HEK293T (cell line): Measurements from ENCODE around the gene RTN3.

Experiments used
- CTCF ChIA-PET: fragments of 350-600 bp; formaldehyde crosslinking; extraction: SDS; loops from one replicate; lab custom pipeline; 2021; ENCODE audit warnings: antibody characterized with exemption, inconsistent platforms; lab: Yijun Ruan, JAX
- POLR2A ChIA-PET: fragments of 350-600 bp; formaldehyde crosslinking; extraction: SDS; loops from one replicate; lab custom pipeline; 2020; ENCODE audit warnings: antibody characterized with exemption, inconsistent platforms; lab: Yijun Ruan, JAX
- DNase-seq: peaks from one replicate; pipeline ENCODE4 v3.0.0; 2012; ENCODE audit warnings: mixed read lengths; ENCODE audit errors: extremely low spot score
- ARNT ChIP-seq: fragments of 450-650 bp; IDR thresholded peaks from 2 replicates; pipeline ENCODE4 v1.6.1; 2017; ENCODE audit warnings: mild to moderate bottlenecking
- BHLHE40 ChIP-seq: fragments of 450-650 bp; IDR thresholded peaks from 2 replicates; pipeline ENCODE4 v1.6.1; 2016; ENCODE audit warnings: mild to moderate bottlenecking, moderate library complexity, borderline replicate concordance
- CTBP1 ChIP-seq: fragments of 450-650 bp; IDR thresholded peaks from 2 replicates; pipeline ENCODE4 v1.6.1; 2016; ENCODE audit warnings: borderline replicate concordance
- ELF4 ChIP-seq: fragments of 450-650 bp; IDR thresholded peaks from 2 replicates; pipeline ENCODE4 v1.6.1; 2017; ENCODE audit warnings: antibody characterized with exemption
- FOXA1 ChIP-seq: fragments of 450-650 bp; IDR thresholded peaks from 2 replicates; pipeline ENCODE4 v1.6.1; 2016; ENCODE audit warnings: mild to moderate bottlenecking
- FOXK2 ChIP-seq: fragments of 450-650 bp; IDR thresholded peaks from 2 replicates; pipeline ENCODE4 v1.6.1; 2016; ENCODE audit warnings: mild to moderate bottlenecking
- FOXM1 ChIP-seq: fragments of 450-650 bp; IDR thresholded peaks from 2 replicates; pipeline ENCODE4 v1.6.1; 2017; ENCODE audit warnings: mild to moderate bottlenecking, borderline replicate concordance
- HDGF ChIP-seq: fragments of 450-650 bp; IDR thresholded peaks from 2 replicates; pipeline ENCODE4 v1.6.1; 2017; ENCODE audit warnings: antibody characterized with exemption, borderline replicate concordance
- L3MBTL2 ChIP-seq: fragments of 450-650 bp; conservative IDR thresholded peaks from 2 replicates; pipeline ENCODE4 v1.6.1; 2016; ENCODE audit warnings: mild to moderate bottlenecking
- LEF1 ChIP-seq: fragments of 450-650 bp; IDR thresholded peaks from 2 replicates; pipeline ENCODE4 v1.6.1; 2017; ENCODE audit warnings: mild to moderate bottlenecking, borderline replicate concordance
- NFRKB ChIP-seq: fragments of 450-650 bp; IDR thresholded peaks from 2 replicates; pipeline ENCODE4 v1.6.1; 2016; ENCODE audit warnings: mild to moderate bottlenecking, moderate library complexity
- SP1 ChIP-seq: fragments of 450-650 bp; IDR thresholded peaks from 2 replicates; pipeline ENCODE4 v1.6.1; 2017
- SUZ12 ChIP-seq: fragments of 450-650 bp; IDR thresholded peaks from 2 replicates; pipeline ENCODE4 v1.6.1; 2016; ENCODE audit warnings: mild to moderate bottlenecking
- TARDBP ChIP-seq: fragments of 450-650 bp; IDR thresholded peaks from 2 replicates; pipeline ENCODE4 v1.6.1; 2016
- ZNF384 ChIP-seq: fragments of 450-650 bp; IDR thresholded peaks from 2 replicates; pipeline ENCODE4 v1.6.1; 2016
- TF ChIP-seq, protein P1 (sequence below): fragments of 450-650 bp; IDR thresholded peaks from 2 replicates; pipeline ENCODE4 v1.6.1; 2016

RTN3 gene

DNA sequence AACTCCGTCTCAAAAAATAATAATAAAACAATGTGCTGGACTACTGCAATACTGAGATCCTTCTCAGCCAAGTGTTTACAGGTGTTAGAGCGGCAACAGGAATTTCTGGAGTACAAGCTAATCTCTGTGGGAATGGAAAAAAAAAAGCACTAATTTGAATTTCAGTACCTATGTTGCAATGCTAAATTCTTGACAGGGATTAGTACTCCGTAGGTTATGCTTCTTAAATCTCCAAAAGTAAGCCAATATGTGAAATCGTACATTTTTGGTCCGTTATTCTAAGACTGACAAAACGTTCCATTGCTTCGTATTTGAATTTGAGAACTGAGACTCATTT, 11.2 kb upstream of the RTN3 start:
- no peak for TF ChIP-seq BHLHE40
- TF ChIP-seq SUZ12: no peak
- TF ChIP-seq ZNF384: no peak
- no peak for TF ChIP-seq FOXA1
- TF ChIP-seq, protein P1, sequence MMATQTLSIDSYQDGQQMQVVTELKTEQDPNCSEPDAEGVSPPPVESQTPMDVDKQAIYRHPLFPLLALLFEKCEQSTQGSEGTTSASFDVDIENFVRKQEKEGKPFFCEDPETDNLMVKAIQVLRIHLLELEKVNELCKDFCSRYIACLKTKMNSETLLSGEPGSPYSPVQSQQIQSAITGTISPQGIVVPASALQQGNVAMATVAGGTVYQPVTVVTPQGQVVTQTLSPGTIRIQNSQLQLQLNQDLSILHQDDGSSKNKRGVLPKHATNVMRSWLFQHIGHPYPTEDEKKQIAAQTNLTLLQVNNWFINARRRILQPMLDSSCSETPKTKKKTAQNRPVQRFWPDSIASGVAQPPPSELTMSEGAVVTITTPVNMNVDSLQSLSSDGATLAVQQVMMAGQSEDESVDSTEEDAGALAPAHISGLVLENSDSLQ: no peak
- TF ChIP-seq L3MBTL2: no peak
- no peak for TF ChIP-seq FOXK2
- TF ChIP-seq ELF4: no peak
- TF ChIP-seq FOXM1: no peak
- TF ChIP-seq TARDBP: no peak
- no peak for TF ChIP-seq HDGF
- no peak for TF ChIP-seq NFRKB
- no peak for TF ChIP-seq LEF1
- TF ChIP-seq SP1: no peak
- no peak for TF ChIP-seq ARNT
- TF ChIP-seq CTBP1: no peak
- no peak for DNase-seq
- CTCF ChIA-PET: interaction anchor here (0.5 kb wide), 1 partner anchor 19 kb away, joined by 3 read pairs; no protein-coding TSS in a partner anchor
- POLR2A ChIA-PET: no interaction called here

- ChIA-PET POLR2A (interaction anchor here (1.1 to 2.0 kb wide), 2 partner anchors 8 to 11 kb away, joined by 3 to 21 read pairs; partner anchors contain the start of gene RTN3), CTCF (interaction anchor here (0.5 to 0.6 kb wide), 2 partner anchors 19 to 165 kb away, joined by 3 read pairs; no protein-coding TSS in a partner anchor)
- peak; percentile 40 for DNase-seq
- TF ChIP-seq SUZ12 (no peak), BHLHE40 (no peak), HDGF (no peak), FOXM1 (no peak), NFRKB (no peak), ZNF384 (no peak), LEF1 (no peak), L3MBTL2 (no peak), FOXK2 (no peak), SP1 (no peak), TARDBP (no peak), CTBP1 (no peak), ARNT (no peak), ELF4 (no peak), FOXA1 (no peak)
- TF ChIP-seq, protein P1: no peak
Observed at GRCh38 chr11:63670433-63671321, 10.6 kb upstream of the RTN3 start.

GRCh38 chr11:63671322-63672155, 9.8 kb upstream of the RTN3 start, which contains the start of gene ATL3:
Gene ATL3, minus strand, starts transcription at chr11:63671376. Its CDS starts 41 bp downstream, at chr11:63671335.
- CTCF ChIA-PET: interaction anchor here (0.6 kb wide), 1 partner anchor 164 kb away, joined by 3 read pairs; no protein-coding TSS in a partner anchor

GRCh38 chr11:63672156-63672463, 9.2 kb upstream of the RTN3 start:
- TF ChIP-seq, protein P1: no peak
- no peak for TF ChIP-seq SP1
- no peak for TF ChIP-seq CTBP1
- no peak for TF ChIP-seq BHLHE40
- TF ChIP-seq TARDBP: no peak
- no peak for TF ChIP-seq HDGF
- TF ChIP-seq ZNF384: no peak
- no peak for TF ChIP-seq ARNT
- no peak for TF ChIP-seq ELF4
- CTCF ChIA-PET: no interaction called here
- POLR2A ChIA-PET: interaction anchor here (0.6 to 2.0 kb wide), 3 partner anchors 9 to 23 kb away, joined by 3 to 21 read pairs (median 3); partner anchors contain the start of gene RTN3
- no peak for DNase-seq

More at GRCh38 chr11:63671322-63672155, 9.8 kb upstream of the RTN3 start, which contains the start of gene ATL3:
- POLR2A ChIA-PET: interaction anchor here (0.6 to 2.0 kb wide), 3 partner anchors 9 to 23 kb away, joined by 3 to 21 read pairs (median 3); partner anchors contain the start of gene RTN3
- peak; percentile 100 for TF ChIP-seq L3MBTL2
- TF ChIP-seq NFRKB: no peak
- TF ChIP-seq CTBP1: no peak
- TF ChIP-seq FOXM1: no peak
- no peak for TF ChIP-seq SUZ12
- no peak for TF ChIP-seq ARNT
- TF ChIP-seq FOXK2: no peak
- no peak for TF ChIP-seq SP1
- TF ChIP-seq TARDBP: no peak
- TF ChIP-seq LEF1: no peak; the same call in 1 of the 2 replicates
- TF ChIP-seq ZNF384: peak; percentile 37; the same call in 1 of the 2 replicates
- no peak for TF ChIP-seq ELF4
- TF ChIP-seq, protein P1: no peak
- DNase-seq: peak; percentile 95
